ENCODE measurements around the gene CLK2. TPM values are rescaled to one million over a fixed set of nuclear protein-coding genes. Genes with fewer than 3 reads are reported as not detected.

The CLK2 gene
- total and polyA plus RNA-seq, 2 of the 13 experiments (the other 11 are each of a cell fraction or from before 2014, with no cell fraction given) = 20.1 to 73.5 TPM

GRCh38 chr1:155286544-155286943, 13.2 kb upstream of the CLK2 start (continued):
- TF ChIP-seq RARA (CRISPR knock-in tag; IDR thresholded peaks at IDR 0.05) (peak; percentile 59; the same call in 1 of the 2 replicates), ZNF772 (CRISPR knock-in tag; IDR thresholded peaks at IDR 0.05) (0 out of 2 replicates have a peak, but pooled peaks have one; percentile 21), NR2F2 (IDR thresholded peaks at IDR 0.05; ENCODE audit: borderline replicate concordance, low read depth) (peak; percentile 38; the same call in 1 of the 2 replicates), POLR2AphosphoS5 (IDR thresholded peaks at IDR 0.05; ENCODE audit: low read depth, low read length) (0 out of 2 replicates have a peak, but pooled peaks have one; percentile 16), HNF4G (IDR thresholded peaks at IDR 0.05; ENCODE audit: borderline replicate concordance, low read depth, low read length) (peak; percentile 79), HNF4G (CRISPR knock-in tag; IDR thresholded peaks at IDR 0.05; ENCODE audit: borderline replicate concordance, low read depth) (no peak), ERF (CRISPR knock-in tag; IDR thresholded peaks at IDR 0.05) (0 out of 2 replicates have a peak, but pooled peaks have one; percentile 14), FOXP1 (IDR thresholded peaks at IDR 0.05) (no peak), FOXP1 (CRISPR knock-in tag; IDR thresholded peaks at IDR 0.05) (0 out of 2 replicates have a peak, but pooled peaks have one; percentile 12), MAZ (IDR thresholded peaks at IDR 0.05; ENCODE audit: borderline replicate concordance, low read depth, low read length) (no peak), MAZ (CRISPR knock-in tag; IDR thresholded peaks at IDR 0.05; ENCODE audit: low read depth) (0 out of 2 replicates have a peak, but pooled peaks have one; percentile 57), HNF4A (CRISPR knock-in tag; IDR thresholded peaks at IDR 0.05) (peak; percentile 87), NCOA2 (CRISPR knock-in tag; IDR thresholded peaks at IDR 0.05) (peak; percentile 17; the same call in 1 of the 2 replicates), CC2D1A (CRISPR knock-in tag; IDR thresholded peaks at IDR 0.05) (no peak), EP300 (IDR thresholded peaks at IDR 0.05; ENCODE audit: low read depth in 2 of 2, low read length in 2 of 2) (peak in 1 of 2 experiments; percentile 59; a peak in 2 of 4 replicates), EP300 (CRISPR knock-in tag; IDR thresholded peaks at IDR 0.05; ENCODE audit: borderline replicate concordance) (no peak), MEF2D (CRISPR knock-in tag; IDR thresholded peaks at IDR 0.05) (0 out of 2 replicates have a peak, but pooled peaks have one; percentile 39), MYPOP (CRISPR knock-in tag; IDR thresholded peaks at IDR 0.05) (no peak), TBX2 (CRISPR knock-in tag; IDR thresholded peaks at IDR 0.05; ENCODE audit: borderline replicate concordance) (0 out of 2 replicates have a peak, but pooled peaks have one; percentile 24), FOXA1 (IDR thresholded peaks at IDR 0.05) (no peak), FOXA1 (CRISPR knock-in tag; IDR thresholded peaks at IDR 0.05) (no peak), SIN3B (IDR thresholded peaks at IDR 0.05; ENCODE audit: low read length) (no peak)
- TF ChIP-seq, protein P1, sequence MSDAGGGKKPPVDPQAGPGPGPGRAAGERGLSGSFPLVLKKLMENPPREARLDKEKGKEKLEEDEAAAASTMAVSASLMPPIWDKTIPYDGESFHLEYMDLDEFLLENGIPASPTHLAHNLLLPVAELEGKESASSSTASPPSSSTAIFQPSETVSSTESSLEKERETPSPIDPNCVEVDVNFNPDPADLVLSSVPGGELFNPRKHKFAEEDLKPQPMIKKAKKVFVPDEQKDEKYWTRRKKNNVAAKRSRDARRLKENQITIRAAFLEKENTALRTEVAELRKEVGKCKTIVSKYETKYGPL (CRISPR knock-in tag; IDR thresholded peaks at IDR 0.05) = peak; percentile 86
- TF ChIP-seq, protein P2, sequence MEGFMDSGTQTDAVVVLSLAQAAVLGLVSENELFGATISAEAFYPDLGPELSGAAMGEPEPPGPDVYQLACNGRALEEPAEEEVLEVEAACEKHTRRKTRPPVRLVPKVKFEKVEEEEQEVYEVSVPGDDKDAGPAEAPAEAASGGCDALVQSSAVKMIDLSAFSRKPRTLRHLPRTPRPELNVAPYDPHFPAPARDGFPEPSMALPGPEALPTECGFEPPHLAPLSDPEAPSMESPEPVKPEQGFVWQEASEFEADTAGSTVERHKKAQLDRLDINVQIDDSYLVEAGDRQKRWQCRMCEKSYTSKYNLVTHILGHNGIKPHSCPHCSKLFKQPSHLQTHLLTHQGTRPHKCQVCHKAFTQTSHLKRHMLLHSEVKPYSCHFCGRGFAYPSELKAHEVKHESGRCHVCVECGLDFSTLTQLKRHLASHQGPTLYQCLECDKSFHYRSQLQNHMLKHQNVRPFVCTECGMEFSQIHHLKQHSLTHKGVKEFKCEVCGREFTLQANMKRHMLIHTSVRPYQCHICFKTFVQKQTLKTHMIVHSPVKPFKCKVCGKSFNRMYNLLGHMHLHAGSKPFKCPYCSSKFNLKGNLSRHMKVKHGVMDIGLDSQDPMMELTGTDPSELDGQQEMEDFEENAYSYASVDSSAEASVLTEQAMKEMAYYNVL (CRISPR knock-in tag; IDR thresholded peaks at IDR 0.05; ENCODE audit: borderline replicate concordance) = no peak
- TF ChIP-seq, protein P3, sequence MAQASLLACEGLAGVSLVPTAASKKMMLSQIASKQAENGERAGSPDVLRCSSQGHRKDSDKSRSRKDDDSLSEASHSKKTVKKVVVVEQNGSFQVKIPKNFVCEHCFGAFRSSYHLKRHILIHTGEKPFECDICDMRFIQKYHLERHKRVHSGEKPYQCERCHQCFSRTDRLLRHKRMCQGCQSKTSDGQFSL (CRISPR knock-in tag; IDR thresholded peaks at IDR 0.05) = no peak
- TF ChIP-seq, protein P4, sequence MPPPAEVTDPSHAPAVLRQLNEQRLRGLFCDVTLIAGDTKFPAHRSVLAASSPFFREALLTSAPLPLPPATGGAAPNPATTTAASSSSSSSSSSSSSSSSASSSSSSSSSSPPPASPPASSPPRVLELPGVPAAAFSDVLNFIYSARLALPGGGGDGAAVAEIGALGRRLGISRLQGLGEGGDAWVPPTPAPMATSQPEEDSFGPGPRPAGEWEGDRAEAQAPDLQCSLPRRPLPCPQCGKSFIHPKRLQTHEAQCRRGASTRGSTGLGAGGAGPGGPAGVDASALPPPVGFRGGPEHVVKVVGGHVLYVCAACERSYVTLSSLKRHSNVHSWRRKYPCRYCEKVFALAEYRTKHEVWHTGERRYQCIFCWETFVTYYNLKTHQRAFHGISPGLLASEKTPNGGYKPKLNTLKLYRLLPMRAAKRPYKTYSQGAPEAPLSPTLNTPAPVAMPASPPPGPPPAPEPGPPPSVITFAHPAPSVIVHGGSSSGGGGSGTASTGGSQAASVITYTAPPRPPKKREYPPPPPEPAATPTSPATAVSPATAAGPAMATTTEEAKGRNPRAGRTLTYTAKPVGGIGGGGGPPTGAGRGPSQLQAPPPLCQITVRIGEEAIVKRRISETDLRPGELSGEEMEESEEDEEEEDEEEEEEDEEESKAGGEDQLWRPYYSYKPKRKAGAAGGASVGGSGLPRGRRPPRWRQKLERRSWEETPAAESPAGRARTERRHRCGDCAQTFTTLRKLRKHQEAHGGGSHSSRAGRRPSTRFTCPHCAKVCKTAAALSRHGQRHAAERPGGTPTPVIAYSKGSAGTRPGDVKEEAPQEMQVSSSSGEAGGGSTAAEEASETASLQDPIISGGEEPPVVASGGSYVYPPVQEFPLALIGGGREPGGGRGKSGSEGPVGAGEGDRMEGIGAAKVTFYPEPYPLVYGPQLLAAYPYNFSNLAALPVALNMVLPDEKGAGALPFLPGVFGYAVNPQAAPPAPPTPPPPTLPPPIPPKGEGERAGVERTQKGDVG (CRISPR knock-in tag; IDR thresholded peaks at IDR 0.05; ENCODE audit: borderline replicate concordance) = no peak

Measured in HepG2 (cell line).